GM06990 (cell line): ENCODE results near the gene MARS2.

Experiments
- DNase-seq: peaks from one replicate; pipeline ENCODE4 v3.0.0-alpha.2; 2011; ENCODE audit not compliant: insufficient read length; ENCODE audit errors: extremely low read depth
- H3K27me3 ChIP-seq: replicated peaks from 2 replicates; pipeline ENCODE4 v1.6.0; 2011; ENCODE audit warnings: low read length; ENCODE audit not compliant: control insufficient read depth, insufficient read depth
- H3K36me3 ChIP-seq: 2 replicates; pipeline ENCODE4 v1.5.1; 2011; ENCODE audit warnings: low read length; ENCODE audit not compliant: control insufficient read depth, insufficient read depth
- H3K4me3 ChIP-seq: replicated peaks from 2 replicates; pipeline ENCODE4 v1.5.1; 2011; ENCODE audit warnings: low read depth, mild to moderate bottlenecking, control low read depth, low read length
- CTCF ChIP-seq: IDR thresholded peaks from 2 replicates; pipeline ENCODE4 v1.5.1; 2011; ENCODE audit warnings: low read length, control low read depth, mild to moderate bottlenecking, inconsistent platforms; ENCODE audit not compliant: insufficient read depth, poor library complexity, severe bottlenecking

MARS2 gene

GRCh38 chr2:197705121-197705911 lies at the start of gene MARS2:
TSS of gene MARS2 (plus strand) at chr2:197705369. CDS start at chr2:197705406, 37 bp downstream.
- Histone ChIP-seq H3K4me3 (peak within 1 kb of the TSS; percentile 93), H3K27me3 (no peaks in the 10 kb centered on the region), H3K36me3 (no peaks in the 10 kb centered on the region)
- no peak for TF ChIP-seq CTCF
- peak; percentile 96 for DNase-seq

- Histone ChIP-seq H3K36me3 (no peaks in the 10 kb centered on the region), H3K27me3 (no peaks in the 10 kb centered on the region), H3K4me3 (no peak overlapping the region)
- no peak for DNase-seq
- TF ChIP-seq CTCF = no peak
Measured at GRCh38 chr2:197657562-197657961, 47.6 kb upstream of the MARS2 start.

- Histone ChIP-seq H3K36me3 (no peaks in the 10 kb centered on the region), H3K27me3 (no peaks in the 10 kb centered on the region), H3K4me3 (no peak overlapping the region)
- TF ChIP-seq CTCF = no peak
- no peak for DNase-seq
Measured at GRCh38 chr2:197661626-197662025, 43.5 kb upstream of the MARS2 start.

- TF ChIP-seq CTCF = no peak
- Histone ChIP-seq H3K4me3 (no peak overlapping the region), H3K27me3 (no peaks in the 10 kb centered on the region), H3K36me3 (no peaks in the 10 kb centered on the region)
- DNase-seq = no peak
Measured at GRCh38 chr2:197666277-197666676, 38.9 kb upstream of the MARS2 start.

GRCh38 chr2:197668296-197668695 lies 36.9 kb upstream of the MARS2 start:
- DNase-seq = no peak
- no peak overlapping the region for H3K4me3 ChIP-seq
- H3K27me3 ChIP-seq = no peaks in the 10 kb centered on the region
- no peaks in the 10 kb centered on the region for H3K36me3 ChIP-seq
- TF ChIP-seq CTCF = no peak
